ENCODE data around the gene HDHD5.

GRCh38 chr22:17103351-17103750 is 55.7 kb downstream of the HDHD5 start:
- no peak for TF ChIP-seq CTCF (IDR thresholded peaks at IDR 0.05)
- TF ChIP-seq POLR2A (IDR thresholded peaks at IDR 0.05) = no peak
- TF ChIP-seq POLR2AphosphoS5 (IDR thresholded peaks at IDR 0.05) = no peak
- TF ChIP-seq EP300 (IDR thresholded peaks at IDR 0.05) = no peak

Measured in sigmoid colon (tissue), 4 donors.